HG02610 (cell line): ENCODE data around the gene LRRC41.
"Not testable (repeated sequence)": the region's sequence is repeated elsewhere in the genome, so short reads cannot be mapped to it uniquely, and the experiment has no call there.

Experiments used
- ATAC-seq: cut with Tn5 transposase; IDR thresholded peaks from one replicate; pipeline ENCODE4 v1.9.1; 2021; ENCODE audit warnings: mild to moderate bottlenecking, moderate library complexity; ENCODE audit not compliant: unreplicated experiment

Gene LRRC41

DNA sequence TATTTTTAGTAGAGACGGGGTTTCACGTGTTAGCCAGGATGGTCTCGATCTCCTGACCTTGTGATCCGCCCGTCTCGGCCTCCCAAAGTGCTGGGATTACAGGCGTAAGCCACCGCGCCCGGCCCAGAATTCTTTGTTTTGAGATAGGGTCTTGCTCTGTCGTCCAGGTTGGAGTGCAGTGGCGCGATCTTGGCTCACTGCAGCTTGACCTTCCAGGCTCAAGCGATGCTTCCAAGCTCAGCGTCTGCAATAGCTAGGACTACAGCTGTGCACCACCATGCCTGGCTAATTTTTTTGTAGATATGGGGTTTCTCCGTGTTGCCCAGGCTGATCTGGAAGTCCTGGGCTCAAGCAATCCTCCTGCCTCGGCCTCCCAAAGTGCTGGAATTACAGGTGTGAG lies 57.3 kb downstream of the LRRC41 start:
- ATAC-seq: not testable (repeated sequence)

DNA sequence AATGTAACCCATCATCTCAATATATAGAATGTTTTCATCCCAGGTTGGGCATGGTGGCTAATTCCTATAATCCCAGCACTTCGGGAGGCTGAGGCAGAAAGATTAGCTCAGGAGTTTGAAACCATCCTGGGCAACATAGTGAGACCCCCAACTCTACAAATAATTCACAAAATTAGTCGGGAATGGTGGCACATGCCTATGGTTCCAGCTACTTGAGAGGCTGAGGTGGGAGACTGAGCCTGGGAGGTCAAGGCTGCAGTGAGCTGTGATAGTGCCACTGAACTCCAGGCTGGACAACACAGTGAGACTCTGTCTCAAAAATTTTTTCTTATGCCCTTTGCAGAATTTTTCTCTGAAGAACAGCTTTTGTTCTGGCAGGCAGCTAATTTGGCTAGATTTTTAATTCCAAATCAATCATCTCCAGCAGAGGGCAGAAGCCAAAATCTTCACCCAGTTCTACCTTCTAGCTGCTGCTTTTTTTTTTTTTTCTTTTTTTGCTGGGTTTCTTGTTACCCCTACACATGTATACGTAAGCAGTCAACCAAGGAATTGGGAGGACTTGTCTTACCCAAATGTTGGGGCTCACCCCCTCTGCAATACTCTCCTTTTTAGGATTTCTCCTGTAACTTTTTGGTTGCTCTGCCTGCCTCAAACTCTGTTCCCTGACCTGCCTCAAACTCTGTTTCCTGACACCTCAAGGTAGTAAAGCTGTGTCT lies 58.6 kb downstream of the LRRC41 start:
- no peak for ATAC-seq

DNA sequence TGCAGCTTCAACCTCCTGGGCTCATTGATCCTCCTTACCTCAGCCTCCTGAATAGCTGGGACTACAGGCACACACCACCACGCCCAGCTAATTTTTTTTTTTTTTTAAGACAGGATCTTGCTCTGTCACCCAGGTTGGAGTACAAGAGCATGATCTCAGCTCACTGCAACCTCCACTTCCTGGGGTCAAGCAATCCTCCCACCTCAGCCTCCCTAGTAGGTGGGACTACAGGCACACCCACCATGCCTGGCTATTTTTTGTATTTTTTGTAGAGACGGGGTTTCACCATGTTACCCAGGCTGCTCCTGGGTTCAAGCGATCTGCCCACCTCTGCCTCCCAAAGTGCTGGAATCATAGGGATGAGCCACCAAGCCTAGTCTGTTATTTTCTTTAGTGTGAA lies 59.6 kb downstream of the LRRC41 start:
- ATAC-seq: not testable (repeated sequence)

DNA sequence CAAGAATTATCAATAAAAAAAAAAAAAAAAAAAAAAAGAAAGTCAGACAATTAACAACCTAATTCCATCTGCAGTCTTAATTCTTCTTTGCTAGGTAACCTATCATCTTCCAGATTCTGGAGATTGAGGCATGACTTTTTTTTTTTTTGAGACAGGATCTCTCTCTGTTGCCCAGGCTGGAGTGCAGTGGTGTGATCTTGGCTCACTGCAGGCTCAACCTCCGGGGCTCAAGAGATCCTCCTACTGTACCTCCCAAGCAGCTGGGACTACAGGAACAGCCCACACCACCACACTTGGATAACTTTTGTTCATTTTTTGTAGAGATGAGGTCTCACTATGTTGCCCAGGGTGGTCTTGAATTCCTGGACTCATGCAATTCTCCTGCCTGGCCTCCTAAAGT lies 60.5 kb downstream of the LRRC41 start:
- ATAC-seq: no peak

DNA sequence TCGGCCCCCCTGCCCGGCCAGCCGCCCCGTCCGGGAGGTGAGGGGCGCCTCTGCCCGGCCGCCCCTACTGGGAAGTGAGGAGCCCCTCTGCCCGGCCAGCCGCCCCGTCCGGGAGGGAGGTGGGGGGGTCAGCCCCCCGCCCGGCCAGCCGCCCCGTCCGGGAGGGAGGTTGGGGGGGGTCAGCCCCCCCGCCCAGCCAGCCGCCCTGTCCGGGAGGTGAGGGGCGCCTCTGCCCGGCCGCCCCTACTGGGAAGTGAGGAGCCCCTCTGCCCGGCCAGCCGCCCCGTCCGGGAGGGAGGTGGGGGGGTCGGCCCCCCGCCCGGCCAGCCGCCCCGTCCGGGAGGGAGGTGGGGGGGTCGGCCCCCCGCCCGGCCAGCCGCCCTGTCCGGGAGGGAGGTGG lies 61.7 kb downstream of the LRRC41 start:
- ATAC-seq: not testable (repeated sequence)

DNA sequence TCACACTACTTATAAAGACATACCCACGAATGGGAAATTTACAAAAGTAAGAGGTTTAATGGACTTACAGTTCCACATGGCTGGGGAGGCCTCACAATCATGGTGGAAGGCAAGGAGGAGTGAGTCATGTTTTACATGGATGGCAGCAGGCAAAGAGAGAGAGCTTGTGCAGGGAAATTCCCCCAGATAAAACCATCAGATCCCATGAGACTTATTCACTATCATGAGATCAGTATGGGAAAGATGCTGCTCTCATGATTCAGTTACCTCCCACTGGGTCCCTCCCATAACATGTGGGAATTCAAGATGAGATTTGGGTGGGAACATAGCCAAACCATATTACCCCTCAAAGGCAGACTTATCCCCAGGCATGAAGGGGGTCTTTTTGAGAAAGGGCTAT lies 64.6 kb downstream of the LRRC41 start:
- ATAC-seq: not testable (repeated sequence)

DNA sequence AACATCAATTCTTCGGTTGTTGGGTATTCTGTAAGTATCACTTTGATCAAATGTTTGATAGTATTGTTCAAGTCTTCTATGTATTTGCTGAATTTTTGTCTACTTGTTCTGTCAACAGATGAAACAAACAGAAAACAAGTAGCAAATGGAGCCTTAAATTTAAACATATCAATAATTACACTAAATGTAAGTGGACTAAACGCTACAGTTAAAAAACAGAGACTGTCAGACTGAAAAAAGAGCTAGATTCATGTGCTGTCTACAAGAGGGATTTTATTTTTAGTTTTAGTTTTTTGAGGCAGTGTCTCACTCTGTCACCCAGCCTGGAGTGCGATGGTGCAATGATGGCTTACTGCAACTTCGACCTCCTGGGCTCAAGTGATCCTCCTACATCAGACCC lies 66.5 kb downstream of the LRRC41 start:
- no peak for ATAC-seq

DNA sequence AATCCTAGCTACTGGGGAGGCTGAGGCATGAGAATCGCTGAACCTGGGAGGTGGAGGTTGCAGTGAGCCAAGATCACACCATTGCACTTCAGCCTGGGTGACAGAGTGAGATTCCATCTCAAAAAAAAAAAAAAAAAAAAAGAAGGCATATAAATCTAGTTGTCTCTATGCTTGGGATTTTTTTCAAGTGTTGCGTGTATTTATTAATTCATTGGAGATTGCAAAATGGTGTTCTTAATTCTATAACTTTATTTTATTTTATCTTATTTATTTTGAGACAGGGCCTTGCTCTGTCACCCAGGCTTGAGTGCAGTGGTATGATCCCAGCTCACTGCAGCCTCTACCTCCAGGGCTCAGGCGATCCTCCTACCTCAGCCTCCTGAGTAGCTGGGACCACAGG lies 72.2 kb downstream of the LRRC41 start:
- not testable (repeated sequence) for ATAC-seq
